Activated CD4-positive, alpha-beta T cell treated with anti-CD3 and anti-CD28 coated beads, Interleukin-2, amount 10 ng/mL, durations not matched to agents 24 days and 14 days (primary cell): ENCODE data around the gene COL4A2. TPM values are rescaled to one million over a fixed set of nuclear protein-coding genes. Genes with fewer than 3 reads are reported as not detected.

Experiments
- DNase-seq: peaks from one replicate; pipeline ENCODE4 v3.0.0; 2022
- H3K27ac Mint-ChIP-seq: one replicate; pipeline ENCODE4 v1.8.0; 2022; ENCODE audit warnings: mild to moderate bottlenecking, mixed read lengths
- H3K27me3 Mint-ChIP-seq: one replicate; pipeline ENCODE4 v1.8.0; 2022; ENCODE audit warnings: mixed read lengths
- H3K36me3 Mint-ChIP-seq: one replicate; pipeline ENCODE4 v1.8.0; 2022; ENCODE audit warnings: low read depth, mild to moderate bottlenecking, mixed read lengths
- H3K4me1 Mint-ChIP-seq: one replicate; pipeline ENCODE4 v1.8.0; 2021; ENCODE audit warnings: mixed read lengths
- H3K4me3 Mint-ChIP-seq: one replicate; pipeline ENCODE4 v1.8.0; 2022; ENCODE audit warnings: mild to moderate bottlenecking, moderate library complexity, mixed read lengths
- H3K9me3 Mint-ChIP-seq: one replicate; pipeline ENCODE4 v1.8.0; 2021; ENCODE audit warnings: mixed read lengths
- intact Hi-C: fragments of 100-400 bp; cut with micrococcal nuclease; formaldehyde crosslinking; loops from one replicate; pipeline ENCODE4 v1.15.1; 2023
- total RNA-seq: library from RNA; stranded (reverse); gene quantifications from 2 replicates; pipeline ENCODE4 v1.2.3, GENCODE V29; 2022

The COL4A2 gene
- total RNA-seq, 1 donor from 2014 or later: not detected

GRCh38 chr13:110343241-110343865 lies 36.3 kb downstream of the COL4A2 start:
- Mint-ChIP-seq H3K9me3 (no peaks in the 10 kb centered on the region), H3K4me3 (no peak overlapping the region)
- intact Hi-C loops: no loop called here

GRCh38 chr13:110344320-110344719 lies 37.2 kb downstream of the COL4A2 start:
- Mint-ChIP-seq H3K9me3 (no peaks in the 10 kb centered on the region), H3K27me3 (peaks cover 23% of the 10 kb centered on the region), H3K4me3 (no peak overlapping the region), H3K4me1 (peaks cover 16% of the 10 kb centered on the region), H3K27ac (no peak overlapping the region), H3K36me3 (no peaks in the 10 kb centered on the region)
- intact Hi-C loops: no loop called here
- DNase-seq: no peak

More at GRCh38 chr13:110343241-110343865, 36.3 kb downstream of the COL4A2 start:
- Mint-ChIP-seq H3K27me3 (peaks cover 26% of the 10 kb centered on the region), H3K36me3 (no peaks in the 10 kb centered on the region), H3K27ac (no peak overlapping the region), H3K4me1 (peaks cover 16% of the 10 kb centered on the region)
- no peak for DNase-seq

GRCh38 chr13:110345266-110345665 lies 38.2 kb downstream of the COL4A2 start:
- DNase-seq: no peak
- H3K27ac Mint-ChIP-seq: no peak overlapping the region
- no peak overlapping the region for H3K4me3 Mint-ChIP-seq
- no peaks in the 10 kb centered on the region for H3K9me3 Mint-ChIP-seq
- H3K36me3 Mint-ChIP-seq: no peaks in the 10 kb centered on the region
- H3K4me1 Mint-ChIP-seq: peaks cover 15% of the 10 kb centered on the region
- intact Hi-C loops: no loop called here
- H3K27me3 Mint-ChIP-seq: peaks cover 24% of the 10 kb centered on the region

GRCh38 chr13:110345701-110346100 lies 38.6 kb downstream of the COL4A2 start:
- peaks cover 25% of the 10 kb centered on the region for H3K27me3 Mint-ChIP-seq
- H3K36me3 Mint-ChIP-seq: no peaks in the 10 kb centered on the region
- no peaks in the 10 kb centered on the region for H3K9me3 Mint-ChIP-seq
- no peak for DNase-seq
- no peak overlapping the region for H3K27ac Mint-ChIP-seq
- intact Hi-C loops: no loop called here
- H3K4me3 Mint-ChIP-seq: no peak overlapping the region
- peaks cover 10% of the 10 kb centered on the region for H3K4me1 Mint-ChIP-seq

- H3K4me1 Mint-ChIP-seq: peaks cover under 1% of the 10 kb centered on the region
- H3K9me3 Mint-ChIP-seq: no peaks in the 10 kb centered on the region
- no peak overlapping the region for H3K27ac Mint-ChIP-seq
- H3K36me3 Mint-ChIP-seq: no peaks in the 10 kb centered on the region
- DNase-seq: no peak
- intact Hi-C loops: no loop called here
- H3K27me3 Mint-ChIP-seq: peaks cover 22% of the 10 kb centered on the region
- H3K4me3 Mint-ChIP-seq: no peak overlapping the region
Measured at GRCh38 chr13:110346661-110347067, 39.6 kb downstream of the COL4A2 start.

- Mint-ChIP-seq H3K4me1 (no peaks in the 10 kb centered on the region), H3K27ac (no peak overlapping the region), H3K27me3 (peaks cover 19% of the 10 kb centered on the region), H3K9me3 (no peaks in the 10 kb centered on the region), H3K36me3 (no peaks in the 10 kb centered on the region), H3K4me3 (no peak overlapping the region)
- DNase-seq: no peak
- intact Hi-C loops: no loop called here
Measured at GRCh38 chr13:110347088-110347487, 40.0 kb downstream of the COL4A2 start.

GRCh38 chr13:110347535-110348308 lies 40.6 kb downstream of the COL4A2 start:
- Mint-ChIP-seq H3K27ac (no peak overlapping the region), H3K27me3 (peaks cover 17% of the 10 kb centered on the region), H3K4me3 (no peak overlapping the region), H3K36me3 (no peaks in the 10 kb centered on the region), H3K9me3 (no peaks in the 10 kb centered on the region), H3K4me1 (no peaks in the 10 kb centered on the region)
- intact Hi-C loops: no loop called here
- DNase-seq: no peak

- Mint-ChIP-seq H3K27me3 (peaks cover 12% of the 10 kb centered on the region), H3K36me3 (no peaks in the 10 kb centered on the region), H3K4me3 (no peak overlapping the region)
Measured at GRCh38 chr13:110348309-110349105, 41.4 kb downstream of the COL4A2 start.

GRCh38 chr13:110349239-110349638 lies 42.2 kb downstream of the COL4A2 start:
- Mint-ChIP-seq H3K36me3 (no peaks in the 10 kb centered on the region), H3K4me1 (no peaks in the 10 kb centered on the region), H3K9me3 (no peaks in the 10 kb centered on the region), H3K4me3 (no peak overlapping the region), H3K27me3 (peaks cover 9% of the 10 kb centered on the region), H3K27ac (no peak overlapping the region)
- DNase-seq: no peak
- intact Hi-C loops: no loop called here

More at GRCh38 chr13:110348309-110349105, 41.4 kb downstream of the COL4A2 start:
- Mint-ChIP-seq H3K9me3 (no peaks in the 10 kb centered on the region), H3K4me1 (no peaks in the 10 kb centered on the region), H3K27ac (no peak overlapping the region)
- DNase-seq: no peak
- intact Hi-C loops: no loop called here

- Mint-ChIP-seq H3K4me3 (no peak overlapping the region), H3K27me3 (peaks cover 8% of the 10 kb centered on the region), H3K27ac (no peak overlapping the region), H3K4me1 (no peaks in the 10 kb centered on the region), H3K9me3 (no peaks in the 10 kb centered on the region), H3K36me3 (no peaks in the 10 kb centered on the region)
- no peak for DNase-seq
- intact Hi-C loops: no loop called here
Measured at GRCh38 chr13:110350049-110350448, 43.0 kb downstream of the COL4A2 start.

GRCh38 chr13:110350509-110350908 lies 43.4 kb downstream of the COL4A2 start:
- peaks cover 8% of the 10 kb centered on the region for H3K27me3 Mint-ChIP-seq
- no peaks in the 10 kb centered on the region for H3K36me3 Mint-ChIP-seq
- H3K4me1 Mint-ChIP-seq: no peaks in the 10 kb centered on the region
- no peak overlapping the region for H3K27ac Mint-ChIP-seq
- DNase-seq: no peak
- no peaks in the 10 kb centered on the region for H3K9me3 Mint-ChIP-seq
- no peak overlapping the region for H3K4me3 Mint-ChIP-seq
- intact Hi-C loops: no loop called here

- H3K27ac Mint-ChIP-seq: no peak overlapping the region
Measured at GRCh38 chr13:110351636-110352420, 44.7 kb downstream of the COL4A2 start.

GRCh38 chr13:110352735-110353134 lies 45.7 kb downstream of the COL4A2 start:
- no peak overlapping the region for H3K4me3 Mint-ChIP-seq
- no peaks in the 10 kb centered on the region for H3K9me3 Mint-ChIP-seq
- no peaks in the 10 kb centered on the region for H3K36me3 Mint-ChIP-seq
- intact Hi-C loops: no loop called here
- H3K27me3 Mint-ChIP-seq: peaks cover 8% of the 10 kb centered on the region
- DNase-seq: no peak
- H3K4me1 Mint-ChIP-seq: no peaks in the 10 kb centered on the region
- no peak overlapping the region for H3K27ac Mint-ChIP-seq

More at GRCh38 chr13:110351636-110352420, 44.7 kb downstream of the COL4A2 start:
- Mint-ChIP-seq H3K4me3 (no peak overlapping the region), H3K4me1 (no peaks in the 10 kb centered on the region), H3K27me3 (peaks cover 8% of the 10 kb centered on the region), H3K36me3 (no peaks in the 10 kb centered on the region), H3K9me3 (no peaks in the 10 kb centered on the region)
- DNase-seq: no peak
- intact Hi-C loops: no loop called here
